ENCODE data around the gene LRRC56. TPM values are rescaled to one million over a fixed set of nuclear protein-coding genes. Genes with fewer than 3 reads are reported as not detected.

LRRC56 gene
- total and polyA plus RNA-seq, 2 of the 13 experiments (the other 11 are each of a cell fraction or from before 2014, with no cell fraction given), result 0.11 to 0.29 TPM

DNA sequence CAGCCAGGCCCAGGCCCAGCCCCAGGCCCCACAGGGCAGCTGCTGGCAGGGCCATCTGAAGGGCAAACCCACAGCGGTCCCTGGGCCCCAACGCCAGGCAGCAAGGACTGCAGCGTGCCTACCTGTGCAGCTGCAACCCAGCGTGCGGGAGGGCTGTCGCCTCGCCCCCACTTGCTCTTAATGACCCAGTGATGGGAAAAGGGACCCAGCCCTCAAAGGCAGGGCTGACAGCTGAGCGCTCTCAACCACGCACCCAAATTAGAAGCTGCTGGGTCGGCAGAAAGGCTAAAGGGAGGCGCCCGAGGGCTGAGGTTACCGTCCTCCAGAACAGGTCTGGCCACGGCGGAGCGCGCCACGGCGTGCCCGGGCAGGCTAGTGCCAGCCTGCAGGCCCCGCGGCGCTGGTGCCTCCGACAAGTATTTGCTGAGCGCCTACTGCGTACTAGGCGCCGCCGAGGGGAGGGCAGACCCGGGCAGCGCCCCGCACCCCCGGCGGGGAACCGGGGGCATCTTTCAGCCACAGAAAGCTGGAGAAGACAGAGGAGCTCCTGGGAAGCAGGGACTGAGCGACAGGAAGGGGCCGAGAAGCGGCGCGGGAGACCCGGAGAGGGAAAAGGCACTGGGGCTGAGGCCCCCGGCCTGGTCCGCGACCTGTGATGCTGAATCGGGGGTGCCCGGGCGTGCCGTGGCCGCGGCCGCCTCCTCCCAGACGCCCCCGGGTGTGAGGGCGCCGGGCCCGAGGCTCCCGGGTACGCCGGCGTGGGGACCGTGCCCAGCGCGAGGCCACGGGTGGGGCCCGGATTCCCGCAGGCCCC is 2.7 kb upstream of the LRRC56 start (continued):
- TF ChIP-seq SP2 (CRISPR knock-in tag; IDR thresholded peaks at IDR 0.05), result peak; percentile 43; the same call in 1 of the 2 replicates

DNA sequence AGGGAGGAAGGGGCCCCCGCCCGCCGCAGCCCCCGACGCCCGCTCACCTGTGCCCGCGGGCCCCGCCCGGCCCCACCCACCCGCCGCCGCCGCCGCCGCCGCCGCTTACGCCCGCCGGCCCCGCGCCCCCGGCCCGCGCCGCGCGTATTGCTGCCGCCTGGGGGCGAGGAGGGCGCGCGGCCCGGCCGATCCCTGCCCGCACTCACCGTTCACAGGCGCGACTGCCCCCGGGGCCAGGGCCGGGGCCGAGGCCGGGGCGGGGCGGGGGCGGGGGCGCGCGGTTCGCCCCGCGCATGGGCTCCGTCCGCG is 2.2 kb upstream of the LRRC56 start:
- Histone ChIP-seq H3K27ac (ENCODE audit: extremely low read length, insufficient read depth, low read length) (no peak overlapping the region), H3K36me3 (replicated peaks in 1 of 2; ENCODE audit: control insufficient read depth in 1 of 2, insufficient read depth in 2 of 2, low read length in 2 of 2) (peaks cover 10 to 19% of the 10 kb centered on the region in 2 experiments; a peak in 4 of 5 replicates), H3K4me2 (ENCODE audit: low read depth, low read length) (peak overlapping the region; percentile 78; the same call in 1 of the 2 replicates), H4K20me1 (ENCODE audit: insufficient read depth, low read length) (no peaks in the 10 kb centered on the region; the same call in 1 of the 2 replicates), H3K9ac (ENCODE audit: insufficient read depth, low read depth, low read length) (peak overlapping the region; percentile 82), H3K79me2 (ENCODE audit: insufficient read depth, low read length) (peaks cover 4% of the 10 kb centered on the region), H3K4me1 (ENCODE audit: insufficient read depth, low read length) (peaks cover 41% of the 10 kb centered on the region), H2AFZ (ENCODE audit: low read length) (no peak overlapping the region), H3K27me3 (ENCODE audit: control insufficient read depth in 1 of 2, insufficient read depth in 2 of 2, low read length in 2 of 2) (peaks cover 3 to 6% of the 10 kb centered on the region in 2 experiments; a peak in 3 of 5 replicates), H3K4me3 (replicated peaks in 1 of 3; ENCODE audit: insufficient read depth in 1 of 3, low read depth in 2 of 3, low read length in 3 of 3) (peak overlapping the region in 2 of 3 experiments; percentile 93 to 95; a peak in 4 of 6 replicates), H3K9me3 (ENCODE audit: low read length) (no peaks in the 10 kb centered on the region)
- TF ChIP-seq ZNF543 (CRISPR knock-in tag; IDR thresholded peaks at IDR 0.05) (peak; percentile 6; the same call in 1 of the 2 replicates), SP5 (CRISPR knock-in tag; IDR thresholded peaks at IDR 0.05; ENCODE audit: borderline replicate concordance, low read depth) (no peak)
- BruUV-seq (replicated peaks), result no TSS peak
- FAIRE-seq (no peak), ATAC-seq (no peak), DNase-seq (ENCODE audit: low spot score) (no peak)
- ChIA-PET POLR2A (interaction anchor here (1.0 to 1.5 kb wide), 13 partner anchors 9 to 284 kb away, joined by 3 to 7 read pairs (median 4); partner anchors contain the start of genes PHRF1, PNPLA2 and RNH1), CTCF (ENCODE audit: low intra/inter-chr PET ratio, low total read pairs) (no interaction called here)
- intact Hi-C loops (cut with micrococcal nuclease; ENCODE audit: unreplicated experiment) (no loop called here), in situ Hi-C loops (cut with HindIII; ENCODE audit: extremely low pct_ligation_motif_present, low pct_unique_long_range_greater_than_20kb) (no loop called here)
- WGBS (ENCODE audit: low lambda C conversion rate), result 0% methylated on average over 5 of the region's 56 CpGs
